H1 (cell line): ENCODE results near the gene HOXA11. TPM values are rescaled to one million over a fixed set of nuclear protein-coding genes. Genes with fewer than 3 reads are reported as not detected.

Experiments
- CTCF ChIA-PET: fragments of 300-600 bp; sonication (Branson Sonifier 250); formaldehyde crosslinking; loops from one replicate; lab custom pipeline; 2021; ENCODE audit not compliant: partially characterized antibody; lab: Charles Lee
- POLR2A ChIA-PET: fragments of 300-600 bp; sonication (Branson Sonifier 250); formaldehyde crosslinking; loops from one replicate; lab custom pipeline; 2021; ENCODE audit warnings: inconsistent platforms; ENCODE audit not compliant: partially characterized antibody; lab: Charles Lee
- DNase-seq, 2 experiments: peaks; one replicate each; pipeline versions ENCODE4 v3.0.0 to v3.0.0-alpha.2; 2010 to 2022; ENCODE audit warnings: low spot score in 2 of 2, low read depth in 1 of 2, mixed read lengths in 1 of 2
- FAIRE-seq: peaks from 2 replicates; lab custom pipeline; 2011; peaks lifted over from hg19 to GRCh38; lab: Jason Lieb, UNC
- H2AFZ ChIP-seq: 2 replicates; pipeline ENCODE4 v1.8.1; 2012; ENCODE audit warnings: low read length, inconsistent platforms
- H2AK5ac ChIP-seq: 2 replicates; pipeline ENCODE4 v1.6.1; 2013; ENCODE audit warnings: low read depth, low read length
- H2BK120ac ChIP-seq: replicated peaks from 2 replicates; pipeline ENCODE3; 2013; ENCODE audit warnings: low read depth, low read length, inconsistent platforms
- H2BK12ac ChIP-seq: 2 replicates; pipeline ENCODE4 v1.6.1; 2013; ENCODE audit warnings: low read depth, low read length
- H2BK15ac ChIP-seq: 2 replicates; pipeline ENCODE4 v1.6.1; 2013; ENCODE audit warnings: low read length
- H2BK20ac ChIP-seq: 2 replicates; pipeline ENCODE4 v1.6.1; 2013; ENCODE audit warnings: low read length
- H2BK5ac ChIP-seq: 2 replicates; pipeline ENCODE4 v1.6.1; 2013; ENCODE audit warnings: low read depth, low read length
- H3K14ac ChIP-seq: 2 replicates; pipeline ENCODE4 v1.6.1; 2013; ENCODE audit warnings: inconsistent platforms; ENCODE audit not compliant: insufficient read length
- H3K18ac ChIP-seq: 2 replicates; pipeline ENCODE4 v1.6.1; 2013; ENCODE audit warnings: low read length; ENCODE audit errors: extremely low read depth
- H3K23ac ChIP-seq: 2 replicates; pipeline ENCODE4 v1.6.1; 2013; ENCODE audit warnings: inconsistent platforms; ENCODE audit not compliant: insufficient read length
- H3K23me2 ChIP-seq: 2 replicates; pipeline ENCODE4 v1.6.1; 2013; ENCODE audit warnings: low read depth, low read length
- H3K27ac ChIP-seq: 2 replicates; pipeline ENCODE4 v1.6.1; 2011; ENCODE audit warnings: low read depth, low read length, inconsistent platforms
- H3K27me3 ChIP-seq, 4 experiments: replicated peaks in 1 of 4; 1 replicate in 1 of 4; 2 replicates in 3 of 4; pipeline versions ENCODE4 v1.6.1 to v1.8.1; 2011 to 2013; ENCODE audit warnings: low read length in 3 of 4, mild to moderate bottlenecking in 3 of 4, inconsistent platforms in 2 of 4, mixed read lengths in 2 of 4, moderate library complexity in 1 of 4; ENCODE audit not compliant: control insufficient read depth in 3 of 4, insufficient read depth in 3 of 4; ENCODE audit errors: extremely low read depth in 1 of 4
- H3K36me3 ChIP-seq, 4 experiments: 2 replicates each; pipeline versions ENCODE4 v1.6.1 to v1.8.1; 2011 to 2013; ENCODE audit warnings: mild to moderate bottlenecking in 4 of 4, low read length in 3 of 4, moderate library complexity in 2 of 4, control low read depth in 1 of 4, inconsistent platforms in 1 of 4; ENCODE audit not compliant: insufficient read depth in 4 of 4, control insufficient read depth in 2 of 4
- H3K4ac ChIP-seq: replicated peaks from 2 replicates; pipeline ENCODE3; 2013; ENCODE audit warnings: low read length, low read depth, mixed read lengths, inconsistent platforms; ENCODE audit not compliant: insufficient read length
- H3K4me1 ChIP-seq, 4 experiments: replicated peaks in 1 of 4; 1 replicate in 1 of 4; 2 replicates in 3 of 4; pipeline versions ENCODE4 v1.6.1 to v1.8.1; 2011 to 2013; ENCODE audit warnings: low read length in 3 of 4, inconsistent platforms in 2 of 4, mixed read lengths in 1 of 4; ENCODE audit not compliant: insufficient read depth in 4 of 4, control insufficient read depth in 3 of 4
- H3K4me2 ChIP-seq, 2 experiments: 2 replicates each; pipeline versions ENCODE4 v1.6.1 to v1.8.1; 2011 to 2013; ENCODE audit warnings: low read depth in 2 of 2, low read length in 2 of 2, control low read depth in 1 of 2, inconsistent platforms in 1 of 2, mild to moderate bottlenecking in 1 of 2; ENCODE audit not compliant: insufficient read depth in 1 of 2
- H3K4me3 ChIP-seq, 4 experiments: fragments of 200-600, 300-600 bp in 1 of 4; sonication (generic), shearing (Covaris generic), sonication (Bioruptor Twin) in 1 of 4; 2 replicates each; pipeline versions ENCODE4 v1.5.1 to v1.8.1; 2011 to 2016; ENCODE audit warnings: low read length in 4 of 4, low read depth in 3 of 4, control low read depth in 2 of 4, inconsistent platforms in 2 of 4, mild to moderate bottlenecking in 2 of 4, mixed read lengths in 1 of 4, moderate library complexity in 1 of 4; ENCODE audit not compliant: insufficient read depth in 2 of 4; ENCODE audit errors: extremely low read depth in 1 of 4
- H3K56ac ChIP-seq: replicated peaks from 2 replicates; pipeline ENCODE3; 2013; ENCODE audit warnings: low read depth, mild to moderate bottlenecking, mixed read lengths, low read length, inconsistent platforms; ENCODE audit not compliant: insufficient read length
- H3K79me1 ChIP-seq: 2 replicates; pipeline ENCODE4 v1.6.1; 2013; ENCODE audit warnings: low read depth, low read length, control low read depth
- H3K79me2 ChIP-seq, 2 experiments: 2 replicates each; pipeline versions ENCODE4 v1.6.1 to v1.8.1; 2012 to 2013; ENCODE audit warnings: low read length in 2 of 2, mild to moderate bottlenecking in 2 of 2, inconsistent platforms in 1 of 2; ENCODE audit not compliant: insufficient read depth in 2 of 2, control insufficient read depth in 1 of 2
- H3K9ac ChIP-seq, 4 experiments: replicated peaks in 1 of 4; 1 replicate in 1 of 4; 2 replicates in 3 of 4; pipeline versions ENCODE4 v1.6.1 to v1.8.1; 2011 to 2013; ENCODE audit warnings: low read depth in 3 of 4, low read length in 3 of 4, control low read depth in 2 of 4, mild to moderate bottlenecking in 2 of 4, moderate library complexity in 2 of 4, inconsistent platforms in 1 of 4; ENCODE audit errors: extremely low read depth in 1 of 4
- H3K9me3 ChIP-seq, 2 experiments: 2 replicates each; pipeline versions ENCODE4 v1.6.1 to v1.8.1; 2012 to 2013; ENCODE audit warnings: mild to moderate bottlenecking in 2 of 2, moderate library complexity in 2 of 2, control low read depth in 1 of 2, inconsistent platforms in 1 of 2, low read depth in 1 of 2, low read length in 1 of 2, mixed read lengths in 1 of 2; ENCODE audit not compliant: insufficient read depth in 2 of 2
- H4K20me1 ChIP-seq, 2 experiments: replicated peaks in 1 of 2; 2 replicates each; pipeline versions ENCODE3 to v1.8.1; 2011 to 2013; ENCODE audit warnings: inconsistent platforms in 2 of 2, low read length in 2 of 2, mild to moderate bottlenecking in 1 of 2; ENCODE audit not compliant: insufficient read depth in 2 of 2, control insufficient read depth in 1 of 2
- H4K5ac ChIP-seq: 2 replicates; pipeline ENCODE4 v1.6.1; 2013; ENCODE audit warnings: low read length, low read depth, mixed read lengths, inconsistent platforms; ENCODE audit not compliant: insufficient read length
- H4K8ac ChIP-seq: 2 replicates; pipeline ENCODE4 v1.8.0; 2013; ENCODE audit warnings: mild to moderate bottlenecking, moderate library complexity, low read length, inconsistent platforms; ENCODE audit not compliant: insufficient read depth; ENCODE audit errors: extremely low read depth
- H4K91ac ChIP-seq: replicated peaks from 2 replicates; pipeline ENCODE3; 2013; ENCODE audit warnings: low read length, mixed read lengths, inconsistent platforms; ENCODE audit not compliant: insufficient read length
- ASH2L ChIP-seq: fragments of 200-600, 300-600 bp; sonication (generic); IDR thresholded peaks from one replicate; pipeline ENCODE4 v1.7.1; 2017; ENCODE audit warnings: low read length
- CHD2 ChIP-seq: IDR thresholded peaks from 2 replicates; pipeline ENCODE4 v1.6.1; 2012; ENCODE audit warnings: low read length, improper control_type of control experiment
- EGR1 ChIP-seq: IDR thresholded peaks from 2 replicates; pipeline ENCODE4 v1.6.1; 2011; ENCODE audit warnings: low read depth, low read length, borderline replicate concordance
- EZH2 ChIP-seq: fragments of 200-600 bp; sonication (generic); IDR thresholded peaks from 2 replicates; pipeline ENCODE4 v1.7.1; 2012; ENCODE audit warnings: low read depth, mild to moderate bottlenecking, moderate library complexity, low read length, inconsistent platforms; ENCODE audit not compliant: severe bottlenecking
- MAFK ChIP-seq: IDR thresholded peaks from 2 replicates; pipeline ENCODE4 v1.6.1; 2012; ENCODE audit warnings: low read depth, mild to moderate bottlenecking, improper control_type of control experiment, low read length
- NRF1 ChIP-seq: IDR thresholded peaks from 2 replicates; pipeline ENCODE4 v1.6.1; 2011; ENCODE audit warnings: mild to moderate bottlenecking, low read depth, low read length, improper control_type of control experiment
- POU5F1 ChIP-seq: IDR thresholded peaks from 2 replicates; pipeline ENCODE4 v1.6.1; 2011; ENCODE audit warnings: low read depth, mild to moderate bottlenecking, low read length, moderate library complexity
- RNF2 ChIP-seq: fragments of 200-900, 300-1000 bp; sonication (generic); IDR thresholded peaks from 2 replicates; pipeline ENCODE4 v1.7.1; 2016; ENCODE audit warnings: borderline replicate concordance, low read depth, mild to moderate bottlenecking, antibody characterized with exemption, low read length; ENCODE audit not compliant: poor library complexity, severe bottlenecking; ENCODE audit errors: missing control alignments
- SIN3A ChIP-seq, 2 experiments: IDR thresholded peaks in 1 of 2; conservative IDR thresholded peaks in 1 of 2; 2 replicates each; pipeline ENCODE4 v1.6.1; 2011 to 2012; ENCODE audit warnings: low read length in 2 of 2, improper control_type of control experiment in 1 of 2, low read depth in 1 of 2, mild to moderate bottlenecking in 1 of 2
- SP1 ChIP-seq: IDR thresholded peaks from 2 replicates; pipeline ENCODE4 v1.6.1; 2011; ENCODE audit warnings: low read depth, low read length
- TEAD4 ChIP-seq: IDR thresholded peaks from 2 replicates; pipeline ENCODE4 v1.6.1; 2012; ENCODE audit warnings: low read depth, low read length, inconsistent platforms, mixed read lengths
- YY1 ChIP-seq: IDR thresholded peaks from 2 replicates; pipeline ENCODE4 v1.6.1; 2011; ENCODE audit warnings: low read depth, mild to moderate bottlenecking, low read length
- ZNF274 ChIP-seq: IDR thresholded peaks from 2 replicates; pipeline ENCODE4 v1.7.0; 2012; ENCODE audit warnings: low read length, borderline replicate concordance; ENCODE audit errors: extremely low read depth
- WGBS, 2 experiments: shearing (Covaris generic) in 1 of 2; methylation state at CpG; one replicate each; pipeline versions ENCODE4 v1.1.6 to v1.1.7; 2013 to 2015; ENCODE audit warnings: low lambda C conversion rate in 2 of 2, mixed read lengths in 2 of 2, inconsistent platforms in 1 of 2, low coverage in 1 of 2, missing lambda C conversion rate in 1 of 2; ENCODE audit not compliant: insufficient replicate concordance in 2 of 2, insufficient coverage in 1 of 2, insufficient read length in 1 of 2; ENCODE audit errors: extremely low coverage in 1 of 2, missing lambda C conversion rate in 1 of 2; 5-methylcytosine and 5-hydroxymethylcytosine counted together
- polyA plus RNA-seq, 7 experiments: library from polyadenylated mRNA; depleted of rRNA in 3 of 7; stranded (reverse) in 5 of 7; unstranded in 2 of 7; fragments of >200 nt in 5 of 7; fragments of 200-250 nt in 2 of 7; gene quantifications; 1 replicate in 5 of 7; 2 replicates in 1 of 7; 4 replicates in 1 of 7; pipeline versions ENCODE4 v1.2.1 to v1.2.3, GENCODE V29; 2011 to 2013; ENCODE audit warnings: missing spikeins in 2 of 7, mixed read lengths in 2 of 7
- total RNA-seq: library from RNA; stranded (reverse); fragmentation: NEBNext Ultra II Directional; extraction: Animal tissue kit (Norgen Biotek cat#: 25700); gene quantifications from 2 replicates; pipeline ENCODE4 v1.2.1, GENCODE V29; 2021

Gene HOXA11
- total and polyA plus RNA-seq, 2 of the 8 experiments (the other 6 are each of a cell fraction or from before 2014, with no cell fraction given), result not detected

GRCh38 chr7:27194686-27195379, 9.8 kb upstream of the HOXA11 start:
- H3K27me3 ChIP-seq, result peaks cover 83 to 100% (median 95%) of the 10 kb centered on the region in 4 experiments
- no peak overlapping the region for H2BK12ac ChIP-seq
- no peak overlapping the region for H3K4ac ChIP-seq
- H3K9ac ChIP-seq, result no peak overlapping the region
- no peaks in the 10 kb centered on the region for H3K79me2 ChIP-seq
- no peak overlapping the region for H3K23ac ChIP-seq
- no peak overlapping the region for H2AK5ac ChIP-seq
- no peak overlapping the region for H4K91ac ChIP-seq
- peaks cover 0 to 18% (median 0%) of the 10 kb centered on the region in 4 experiments; a peak in 1 of 8 replicates for H3K36me3 ChIP-seq
- no peak overlapping the region for H3K56ac ChIP-seq
- no peak overlapping the region for H2BK120ac ChIP-seq
- ChIA-PET CTCF (interaction anchor here (0.6 to 3.2 kb wide), 19 partner anchors 9 to 902 kb away, joined by 3 to 31 read pairs (median 4); partner anchors contain the start of gene HOXA11), POLR2A (no interaction called here)
- WGBS, 2 experiments, result 68% methylated on average over 9 of the region's 9 CpGs; no CpG with 5 or more reads in 1 of the 2 experiments
- DNase-seq (peak in 1 of 2 experiments; percentile 38), FAIRE-seq (peak; percentile 13)
- no peak overlapping the region for H4K5ac ChIP-seq
- no peaks in the 10 kb centered on the region for H3K23me2 ChIP-seq
- H3K9me3 ChIP-seq, result peaks cover 0 to 3% of the 10 kb centered on the region in 2 experiments; a peak in 1 of 4 replicates
- H3K14ac ChIP-seq, result no peak overlapping the region
- no peak overlapping the region for H2BK20ac ChIP-seq
- no peak overlapping the region for H4K8ac ChIP-seq
- H2BK5ac ChIP-seq, result no peak overlapping the region
- no peak overlapping the region for H3K18ac ChIP-seq
- H3K27ac ChIP-seq, result no peak overlapping the region
- no peaks in the 10 kb centered on the region for H3K79me1 ChIP-seq
- H3K4me3 ChIP-seq, result no peak overlapping the region
- H2BK15ac ChIP-seq, result no peak overlapping the region
- no peak overlapping the region for H3K4me2 ChIP-seq
- H2AFZ ChIP-seq, result no peak overlapping the region
- peaks cover 0 to 6% (median 4%) of the 10 kb centered on the region in 4 experiments; a peak in 4 of 7 replicates for H3K4me1 ChIP-seq
- H4K20me1 ChIP-seq, result peaks cover 20 to 39% of the 10 kb centered on the region in 2 experiments
- TF ChIP-seq POU5F1, result no peak
- no peak for TF ChIP-seq EGR1
- TF ChIP-seq MAFK, result no peak
- TF ChIP-seq TEAD4, result no peak
- TF ChIP-seq YY1, result no peak
- TF ChIP-seq RNF2, result no peak
- no peak for TF ChIP-seq SP1
- no peak for TF ChIP-seq ASH2L
- TF ChIP-seq EZH2, result no peak
- no peak for TF ChIP-seq CHD2
- no peak for TF ChIP-seq ZNF274
- no peak for TF ChIP-seq NRF1
- no peak for TF ChIP-seq SIN3A (conservative IDR thresholded peaks at IDR 0.05 in 1 of 2, IDR thresholded peaks at IDR 0.05 in 1 of 2; ENCODE audit: low read depth in 1 of 2, low read length in 2 of 2)
